ENCODE results near the gene CDC25A.
"Not testable (repeated sequence)": the region's sequence is repeated elsewhere in the genome, so short reads cannot be mapped to it uniquely, and the experiment has no call there.

Gene CDC25A

GRCh38 chr3:48140936-48141603 is 47.1 kb downstream of the CDC25A start:
- no peak for DNase-seq

DNA sequence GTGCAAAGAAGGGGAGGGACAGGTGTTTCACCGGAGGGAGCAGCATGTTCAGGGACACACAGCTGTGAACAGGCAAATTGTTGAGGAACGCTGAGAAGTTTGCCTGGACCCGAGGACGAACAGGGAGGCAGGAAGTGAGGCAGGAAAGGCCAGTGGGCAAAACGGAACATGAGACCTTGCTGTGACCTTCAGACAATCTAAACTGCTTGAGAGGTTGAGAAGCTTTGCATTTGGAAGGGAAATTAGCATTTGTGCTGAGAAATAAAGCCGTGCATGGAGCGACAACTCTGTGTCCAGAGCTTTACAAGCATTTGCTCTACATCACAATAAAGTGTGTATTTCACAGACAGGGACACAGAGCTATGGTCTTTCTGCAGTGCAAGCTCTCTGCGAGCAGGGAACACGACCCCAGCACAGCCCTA is 47.9 kb downstream of the CDC25A start:
- no peak for DNase-seq

DNA sequence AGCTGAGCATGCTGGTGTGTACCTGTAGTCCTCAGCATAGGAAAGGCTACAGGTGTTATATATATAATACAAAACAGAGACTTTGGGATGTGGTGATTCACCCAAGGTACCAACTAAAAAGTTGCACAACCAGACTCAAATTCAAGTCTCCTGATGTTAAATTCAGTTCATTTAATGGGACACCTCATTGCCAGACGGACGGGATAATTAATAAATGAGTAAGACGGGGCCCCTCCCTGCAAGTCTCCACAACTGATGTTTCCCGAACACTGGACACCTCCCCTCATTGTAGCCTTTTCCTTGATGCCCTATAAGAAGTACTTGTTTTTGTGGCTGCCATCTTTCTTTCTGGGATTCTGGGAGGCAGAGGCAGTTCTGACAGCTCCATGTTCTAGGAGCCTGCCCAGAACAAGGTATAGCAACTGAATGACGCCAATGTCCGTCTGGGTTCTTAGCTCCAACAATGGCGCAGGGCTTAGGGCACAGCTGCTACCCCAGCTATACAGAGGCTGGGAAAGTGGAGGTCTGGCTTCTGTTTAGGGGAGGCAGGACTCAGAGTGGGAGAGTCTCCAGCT is 50.7 kb downstream of the CDC25A start:
- DNase-seq: no peak

DNA sequence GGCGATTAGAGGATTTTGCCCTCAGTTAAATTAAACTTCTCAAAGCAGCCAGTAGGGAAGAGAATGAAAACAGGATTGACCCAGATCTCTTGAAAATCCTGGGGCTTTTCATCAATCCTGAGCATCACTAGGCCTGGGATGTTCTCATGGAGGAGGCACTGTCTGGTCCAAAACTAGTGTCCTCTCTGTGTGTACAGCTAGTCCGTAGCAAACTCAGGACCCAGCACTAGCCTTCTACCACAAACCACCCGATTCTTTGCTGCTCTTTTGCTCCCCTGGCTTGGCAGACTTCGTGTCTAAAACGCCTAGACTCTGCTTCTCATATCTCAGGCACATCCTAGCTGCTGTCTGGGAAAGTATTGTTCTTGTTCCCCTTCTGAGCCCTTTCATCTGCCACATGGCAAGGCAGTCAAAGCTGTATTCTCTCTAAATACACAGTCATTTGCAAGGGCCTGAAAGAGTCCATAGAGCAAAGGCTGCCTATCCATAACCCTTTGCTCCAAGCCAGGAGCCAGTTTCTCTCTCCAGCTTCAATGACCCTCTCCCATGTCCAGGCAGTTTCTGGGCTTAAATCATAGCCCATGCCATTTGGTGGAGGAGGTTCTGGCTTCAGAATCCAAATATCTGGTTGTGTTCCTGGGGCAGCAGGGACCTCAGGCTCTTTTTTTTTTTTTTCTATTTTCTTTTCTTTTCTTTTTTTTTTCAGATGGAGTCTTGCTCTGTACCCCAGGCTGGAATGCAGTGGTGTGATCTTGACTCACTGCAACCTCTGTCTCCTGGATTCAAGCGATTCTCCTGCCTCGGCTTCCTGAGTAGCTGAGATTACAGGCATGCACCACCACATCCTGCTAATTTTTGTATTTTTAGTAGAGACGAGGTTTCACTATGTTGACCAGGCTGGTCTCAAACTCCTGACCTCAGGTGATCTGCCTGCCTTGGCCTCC is 52.4 kb downstream of the CDC25A start:
- no peak for DNase-seq

DNA sequence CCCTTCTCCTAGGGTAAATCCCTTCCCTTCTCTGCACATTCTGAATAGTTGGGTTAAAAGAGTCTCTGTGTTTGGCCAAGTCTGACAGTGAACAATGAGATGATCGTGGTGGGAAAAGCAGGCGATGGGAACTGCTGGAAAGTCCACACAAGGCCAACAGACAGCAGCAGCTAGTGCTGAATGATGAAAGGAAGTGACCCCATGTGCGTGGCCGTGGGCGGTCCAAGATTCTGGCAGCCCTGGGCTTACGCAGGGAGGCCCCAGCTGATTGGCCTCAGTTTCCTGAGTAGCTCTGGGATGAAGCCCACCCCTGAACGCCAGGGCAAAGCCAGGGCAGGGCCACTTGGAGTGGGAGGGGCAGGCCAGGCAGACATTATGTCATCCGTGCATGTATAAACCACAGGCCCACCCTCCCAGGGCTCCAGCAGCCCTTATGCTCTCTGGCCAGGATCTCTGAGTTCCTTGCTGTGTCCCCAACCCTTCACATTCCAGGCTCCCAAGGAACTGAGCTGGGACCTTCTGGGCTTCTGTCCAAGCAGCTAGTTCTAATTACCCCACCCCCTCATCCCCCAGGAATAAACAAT is 57.8 kb downstream of the CDC25A start:
- DNase-seq: no peak

- no peak for DNase-seq
Observed at GRCh38 chr3:48129921-48130320, 58.3 kb downstream of the CDC25A start.

DNA sequence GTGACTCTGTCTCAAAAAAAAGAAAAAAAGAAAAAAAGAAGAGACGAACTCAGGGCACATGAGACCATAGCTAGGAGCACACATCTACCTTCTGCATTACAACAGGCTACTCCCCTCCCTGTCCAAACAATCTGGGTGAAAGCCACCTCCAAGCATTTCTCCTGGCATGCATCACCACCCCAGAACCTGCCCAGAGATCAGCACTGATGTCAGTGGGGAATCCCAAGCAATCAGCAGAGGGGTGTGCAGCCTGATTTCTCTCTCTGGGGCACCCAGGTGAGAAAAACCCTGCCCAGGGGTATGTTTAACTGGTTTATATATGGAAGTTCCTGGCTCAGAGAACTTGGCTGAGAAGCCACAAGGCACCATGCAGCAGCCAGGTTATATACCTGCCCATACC is 59.4 kb downstream of the CDC25A start:
- DNase-seq: no peak

DNA sequence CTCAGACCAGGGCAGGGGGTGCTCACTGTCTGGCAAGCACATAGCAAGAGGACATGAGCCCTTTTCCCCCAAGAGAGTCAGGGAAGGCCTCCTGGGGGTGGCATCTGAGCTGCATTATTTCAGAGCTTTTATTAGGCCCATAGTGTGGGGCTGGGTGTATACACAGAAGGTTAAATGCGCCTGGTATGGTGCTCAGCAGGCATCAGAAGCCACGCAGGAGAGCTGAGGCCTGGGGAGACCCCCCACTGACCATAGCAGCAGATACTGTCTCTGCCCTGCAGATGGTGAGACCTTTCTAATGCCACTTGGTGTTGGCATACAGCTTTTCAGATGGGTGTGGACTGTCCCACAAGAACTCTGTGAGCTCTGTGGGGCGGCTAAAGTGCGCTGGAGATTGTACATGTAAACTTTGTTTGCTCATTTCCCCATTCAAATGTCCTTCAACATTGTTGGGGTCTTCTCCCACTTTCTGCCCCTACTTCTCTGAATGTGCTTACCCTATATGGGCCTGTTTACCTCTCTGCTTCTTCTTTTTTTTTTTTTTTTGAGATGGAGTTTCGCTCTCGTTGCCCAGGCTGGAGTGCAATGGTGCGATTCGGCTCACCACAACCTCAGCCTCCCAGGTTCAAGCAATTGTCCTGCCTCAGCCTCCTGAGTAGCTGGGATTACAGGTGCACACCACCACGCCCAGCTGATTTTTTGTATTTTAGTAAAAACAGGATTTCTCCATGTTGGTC is 62.2 kb downstream of the CDC25A start:
- no peak for DNase-seq

DNA sequence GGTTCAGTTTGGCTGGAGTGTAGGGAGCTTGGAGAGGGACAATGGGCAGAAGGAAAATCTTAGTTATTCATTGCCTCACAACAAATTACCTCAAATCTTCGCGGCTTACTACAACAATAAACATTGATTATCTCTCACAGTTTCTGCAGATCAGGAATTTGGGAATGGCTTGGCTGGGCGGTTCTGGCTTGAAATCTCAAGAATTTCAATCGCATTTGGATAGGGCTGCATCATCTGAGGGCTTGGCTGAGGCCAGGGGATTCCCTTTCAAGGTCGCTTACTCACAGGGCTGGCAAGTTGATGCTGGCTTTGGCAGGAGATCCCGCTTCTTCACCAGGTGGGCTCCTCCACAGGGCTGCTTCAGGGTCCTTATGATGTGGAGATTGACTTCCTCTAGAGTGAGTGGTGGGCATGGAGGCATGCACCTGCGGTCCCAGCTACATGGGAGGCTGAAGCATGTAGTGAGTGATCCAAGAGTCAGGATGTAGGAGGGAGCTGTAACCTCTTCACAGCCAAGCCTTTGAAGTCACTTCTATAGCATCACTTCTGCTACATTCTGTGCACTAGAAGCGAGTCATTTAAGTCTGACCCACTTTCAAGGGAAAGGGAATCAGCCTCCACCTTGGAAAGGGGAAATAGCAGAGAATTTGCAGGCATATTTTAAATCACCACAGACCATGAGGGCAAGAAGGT is 63.1 kb downstream of the CDC25A start:
- DNase-seq: no peak

DNA sequence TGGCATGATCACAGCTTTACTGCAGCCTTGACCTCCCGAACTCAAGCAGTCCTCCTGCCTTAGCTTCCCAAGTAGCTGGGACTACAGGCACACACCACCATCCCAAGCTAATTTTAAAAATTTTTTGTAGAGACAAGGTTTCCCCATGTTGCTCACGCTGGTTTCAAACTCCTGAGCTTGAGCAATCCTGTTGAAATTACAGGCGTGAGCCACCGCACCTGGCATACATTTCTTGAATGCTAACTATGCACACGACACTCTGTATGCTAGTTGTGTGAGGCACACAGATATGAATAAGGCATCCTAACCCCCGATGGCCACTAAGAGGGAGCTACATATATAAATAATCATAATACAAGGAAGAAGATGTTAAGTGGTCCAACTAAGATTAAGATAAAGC is 64.9 kb downstream of the CDC25A start:
- no peak for DNase-seq

GRCh38 chr3:48122504-48122903 is 65.7 kb downstream of the CDC25A start:
- no peak for DNase-seq

GRCh38 chr3:48120223-48120622 is 68.0 kb downstream of the CDC25A start:
- DNase-seq: no peak

GRCh38 chr3:48119505-48120193 is 68.6 kb downstream of the CDC25A start:
- DNase-seq: no peak

- DNase-seq: no peak
Observed at GRCh38 chr3:48118928-48119327, 69.3 kb downstream of the CDC25A start.

- DNase-seq: no peak
Observed at GRCh38 chr3:48118322-48118721, 69.9 kb downstream of the CDC25A start.

DNA sequence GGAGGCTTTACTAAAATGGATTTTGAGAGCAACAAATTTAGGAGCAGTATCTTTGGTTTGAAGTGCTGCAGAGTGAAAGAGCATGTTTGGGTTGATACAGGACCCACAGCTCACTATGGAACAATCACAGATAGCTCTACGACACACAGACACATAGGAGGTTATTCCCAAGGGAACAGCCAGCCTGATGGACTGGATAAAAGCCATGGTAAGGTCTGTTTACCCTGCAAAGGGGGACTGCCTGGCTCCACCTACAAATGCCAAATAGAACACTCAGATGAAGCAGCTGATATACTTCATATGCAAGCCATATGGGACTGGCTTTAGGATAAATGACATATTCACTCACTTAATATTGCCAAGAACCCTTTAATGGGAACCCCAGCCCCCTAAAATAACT is 75.4 kb downstream of the CDC25A start:
- DNase-seq: no peak

DNA sequence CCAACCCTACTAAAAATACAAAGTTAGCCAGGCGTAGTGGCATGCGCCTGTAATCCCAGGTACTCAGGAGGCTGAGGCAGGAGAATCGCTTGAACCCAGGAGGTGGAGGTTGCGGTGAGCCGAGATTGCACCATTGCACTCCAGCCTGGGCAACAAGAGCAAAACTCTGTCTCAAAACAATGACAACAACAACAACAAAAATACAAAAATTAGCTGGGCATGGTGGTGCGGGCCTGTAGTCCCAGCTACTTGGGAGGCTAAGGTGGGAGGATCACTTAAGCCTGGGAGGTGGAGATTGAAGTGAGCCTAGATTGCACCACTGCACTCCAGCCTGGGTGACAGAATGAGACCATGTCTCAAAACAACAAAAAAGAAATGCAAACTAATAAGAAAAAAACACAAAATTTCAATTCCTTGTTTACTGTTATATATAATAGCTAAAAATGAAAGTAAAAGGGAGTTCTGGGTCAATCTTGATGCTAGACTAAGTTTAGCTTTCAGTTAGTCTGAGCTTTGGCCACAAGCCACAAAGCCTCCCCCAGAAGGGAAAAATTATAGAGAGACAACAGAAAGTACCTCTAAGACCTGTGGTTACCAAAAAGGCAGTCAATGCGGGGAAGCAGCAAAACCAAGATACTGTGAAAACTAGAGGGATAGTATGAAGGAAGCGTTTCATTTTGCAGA is 76.0 kb downstream of the CDC25A start:
- not testable (repeated sequence) for DNase-seq

DNA sequence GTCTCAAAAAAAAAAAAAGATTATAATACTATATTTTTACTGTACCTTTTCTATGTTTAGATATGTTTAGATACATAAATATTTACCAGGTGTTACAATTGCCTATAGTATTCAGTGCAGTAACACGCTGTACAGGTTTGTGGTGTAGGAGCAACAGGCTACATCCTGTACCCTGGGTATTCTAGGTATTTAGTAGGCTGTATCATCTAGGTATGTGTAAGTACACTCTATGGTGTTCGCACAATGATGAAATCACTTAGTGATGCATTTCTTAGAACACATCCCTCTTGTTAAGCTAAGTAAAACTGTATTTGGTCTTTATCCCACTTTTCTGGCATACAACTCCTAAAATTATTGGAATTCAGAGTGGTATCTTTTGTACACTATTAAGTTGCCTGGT is 77.8 kb downstream of the CDC25A start:
- no peak for DNase-seq

DNA sequence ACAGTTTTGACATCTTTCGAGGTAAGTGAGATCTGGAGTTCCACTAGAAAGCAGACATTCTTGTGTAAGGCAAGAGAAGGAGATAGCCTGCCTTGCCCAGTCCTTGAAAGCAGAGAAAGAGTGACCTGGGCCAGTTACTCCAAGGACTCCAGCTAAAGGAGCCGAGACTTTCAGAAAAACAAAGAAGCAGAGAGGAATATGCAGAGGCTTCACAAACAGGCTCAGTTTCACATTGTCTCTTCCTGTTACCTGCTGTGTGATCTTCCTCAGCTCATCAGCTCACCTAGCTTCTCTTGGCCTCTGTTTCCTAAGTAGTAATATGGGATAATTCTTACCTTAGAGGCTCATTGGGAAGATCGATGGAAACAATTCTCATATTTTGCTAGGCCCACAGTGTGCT is 81.0 kb downstream of the CDC25A start:
- no peak for DNase-seq

All from NCI-H1417 treated with DMSO at 0.1 percent for 48 hours (cell line).